WI38 (cell line): ENCODE data around the gene GLCCI1.
"Not testable (repeated sequence)": the region's sequence is repeated elsewhere in the genome, so short reads cannot be mapped to it uniquely, and the experiment has no call there.

Experiments used
- H3K4me3 ChIP-seq: 2 replicates; pipeline ENCODE4 v1.5.1; 2011; ENCODE audit warnings: low read depth, mild to moderate bottlenecking, control low read depth, low read length
- CTCF ChIP-seq: IDR thresholded peaks from 2 replicates; pipeline ENCODE4 v1.5.1; 2012; ENCODE audit warnings: low read depth, mild to moderate bottlenecking, control low read depth, low read length

The GLCCI1 gene

GRCh38 chr7:7988706-7989105, 20.1 kb downstream of the GLCCI1 start:
- H3K4me3 ChIP-seq: no peak overlapping the region
- no peak for TF ChIP-seq CTCF

GRCh38 chr7:7989133-7989532, 20.5 kb downstream of the GLCCI1 start:
- no peak overlapping the region for H3K4me3 ChIP-seq
- TF ChIP-seq CTCF: no peak

- no peak for TF ChIP-seq CTCF
- no peak overlapping the region for H3K4me3 ChIP-seq
Observed at GRCh38 chr7:7989616-7990440, 21.2 kb downstream of the GLCCI1 start.

GRCh38 chr7:7990441-7990761, 21.8 kb downstream of the GLCCI1 start:
- no peak for TF ChIP-seq CTCF

GRCh38 chr7:7992506-7992905, 23.9 kb downstream of the GLCCI1 start:
- TF ChIP-seq CTCF: no peak
- no peak overlapping the region for H3K4me3 ChIP-seq

More at GRCh38 chr7:7990441-7990761, 21.8 kb downstream of the GLCCI1 start:
- H3K4me3 ChIP-seq: no peak overlapping the region

GRCh38 chr7:7995348-7995747, 26.8 kb downstream of the GLCCI1 start:
- not testable (repeated sequence) for H3K4me3 ChIP-seq

GRCh38 chr7:7996568-7996967, 28.0 kb downstream of the GLCCI1 start:
- TF ChIP-seq CTCF: no peak
- no peak overlapping the region for H3K4me3 ChIP-seq
